ENCODE data around the gene ZC2HC1B. TPM values are rescaled to one million over a fixed set of nuclear protein-coding genes. Genes with fewer than 3 reads are reported as not detected.

Gene ZC2HC1B, protein sequence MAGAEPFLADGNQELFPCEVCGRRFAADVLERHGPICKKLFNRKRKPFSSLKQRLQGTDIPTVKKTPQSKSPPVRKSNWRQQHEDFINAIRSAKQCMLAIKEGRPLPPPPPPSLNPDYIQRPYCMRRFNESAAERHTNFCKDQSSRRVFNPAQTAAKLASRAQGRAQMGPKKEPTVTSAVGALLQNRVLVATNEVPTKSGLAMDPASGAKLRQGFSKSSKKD
- not detected in 5 replicates for total RNA-seq (2022; extraction: Qiagen RNA extraction; ENCODE audit: low read depth)

DNA sequence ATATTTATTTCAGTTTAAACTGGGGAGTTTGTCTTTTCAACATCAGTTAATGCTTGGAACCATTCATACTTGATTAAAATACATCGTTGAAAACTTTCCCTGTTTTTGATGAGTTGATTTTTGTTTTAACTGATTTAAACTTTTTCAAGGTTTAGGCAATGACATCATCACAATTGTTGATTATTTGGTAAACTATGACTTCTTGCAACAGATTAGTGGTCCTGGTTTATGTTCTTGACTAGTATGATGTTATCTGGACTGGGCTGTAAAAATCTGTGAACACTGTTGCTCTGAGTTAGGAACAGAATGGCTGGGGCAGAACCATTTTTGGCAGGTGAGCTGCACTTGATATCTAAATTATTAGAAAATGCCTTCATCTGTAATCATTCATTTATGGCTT is at the start of gene ZC2HC1B:
Gene ZC2HC1B (plus strand): TSS at position 241 of the 400 bp plus-strand sequence. CDS start 66 bp downstream, at position 307.

DNA sequence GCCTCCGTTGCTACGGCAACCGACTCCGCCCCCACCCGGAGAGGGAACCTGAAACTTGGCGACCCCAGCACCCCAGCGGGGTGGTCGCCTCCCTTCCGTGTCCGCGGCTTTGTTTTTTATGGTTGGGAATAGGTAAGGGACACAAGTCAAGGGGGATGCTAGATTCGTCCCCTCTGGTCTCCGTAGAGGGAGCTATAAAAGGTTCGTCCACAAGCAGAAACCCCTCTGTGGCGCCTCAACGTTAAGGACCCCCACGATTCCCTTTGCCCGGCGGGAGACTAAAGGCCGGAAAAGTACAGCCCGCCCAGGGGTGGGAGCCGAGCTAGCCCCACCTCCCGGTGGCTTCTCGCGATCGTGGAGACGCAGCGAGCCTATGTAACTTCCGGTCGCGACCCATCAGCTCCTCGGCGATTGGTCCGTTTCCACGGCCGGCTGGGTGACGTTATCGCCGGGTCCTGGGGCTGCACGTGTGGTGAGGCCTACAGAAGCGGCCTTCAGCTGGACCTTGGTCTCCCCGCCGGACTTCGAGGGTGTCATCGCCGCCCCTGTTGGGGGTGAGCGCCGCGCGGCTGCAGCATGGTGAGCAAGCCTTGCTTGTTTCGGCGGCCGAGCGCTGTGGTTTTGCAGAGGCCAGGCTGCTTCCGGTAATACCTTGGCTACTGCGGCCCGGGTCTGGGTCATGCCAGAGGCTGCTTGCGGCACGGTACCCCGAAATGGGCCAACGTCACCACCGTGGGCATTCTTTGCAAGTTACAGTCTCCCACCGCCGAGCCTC is 21.2 kb upstream of the ZC2HC1B start, which contains the start of gene LTV1:
Gene LTV1 (plus strand): TSS at position 437 of the 775 bp plus-strand sequence. CDS start 140 bp downstream, at position 577.

Other genes starting within 250 kb of the ZC2HC1B start
- 2.1 to 4.8 TPM (median 4.0 TPM) in 5 replicates for gene PHACTR2, start 186.5 kb upstream of the ZC2HC1B start, total RNA-seq (2022; extraction: Qiagen RNA extraction; ENCODE audit: low read depth)
- gene LTV1, start 21.1 kb upstream of the ZC2HC1B start, total RNA-seq (2022; extraction: Qiagen RNA extraction; ENCODE audit: low read depth) = 32.2 to 45.8 TPM (median 34.9 TPM) in 5 replicates
- 6.6 to 10.4 TPM (median 7.6 TPM) in 5 replicates for gene PLAGL1, start 143.8 kb downstream of the ZC2HC1B start, total RNA-seq (2022; extraction: Qiagen RNA extraction; ENCODE audit: low read depth)
- 183 to 249 TPM (median 220 TPM) in 5 replicates for gene SF3B5, start 231.1 kb downstream of the ZC2HC1B start, total RNA-seq (2022; extraction: Qiagen RNA extraction; ENCODE audit: low read depth)